ENCODE data around the gene FAN1. TPM values are rescaled to one million over a fixed set of nuclear protein-coding genes. Genes with fewer than 3 reads are reported as not detected.

FAN1 gene
- total and polyA plus RNA-seq, 2 of the 4 experiments (the other 2 are of a cell fraction), result 7.6 to 12.4 TPM

- peak; percentile 27 for TF ChIP-seq RAD21 (IDR thresholded peaks at IDR 0.05; ENCODE audit: low read length)
- no peak for TF ChIP-seq SMC3 (IDR thresholded peaks at IDR 0.05; ENCODE audit: low read depth, low read length)
Observed at GRCh38 chr15:30953731-30954378, 50.1 kb downstream of the FAN1 start (continued).

DNA sequence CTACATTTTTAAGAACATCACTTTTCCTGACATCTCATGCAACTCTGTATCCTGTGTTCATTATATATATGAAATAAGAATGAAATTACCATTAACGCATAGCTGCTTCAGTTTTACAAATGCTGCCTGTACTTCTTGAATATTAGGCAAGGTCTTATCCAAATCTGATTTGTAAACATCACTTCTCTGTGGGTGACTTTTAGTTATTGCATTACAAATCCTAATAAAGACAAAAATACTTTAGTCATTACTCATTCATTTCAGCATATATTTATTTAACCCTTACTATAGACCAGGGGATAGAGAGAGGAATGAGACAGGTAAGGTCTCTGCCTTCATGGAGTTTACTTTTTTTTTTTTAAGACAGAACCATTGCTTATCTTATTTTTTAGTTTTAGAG, 51.0 kb downstream of the FAN1 start:
- Histone ChIP-seq H3K23ac (ENCODE audit: low read depth, low read length) (no peak overlapping the region), H2AK9ac (replicated peaks; ENCODE audit: low read depth, low read length, poor library complexity) (no peak overlapping the region), H2AFZ (replicated peaks; ENCODE audit: low read length, poor library complexity) (no peak overlapping the region), H3K4me2 (ENCODE audit: low read depth, low read length) (no peak overlapping the region), H2AK5ac (ENCODE audit: low read depth, low read length) (no peak overlapping the region), H3K56ac (ENCODE audit: extremely low read depth, insufficient read depth, low read length) (no peak overlapping the region), H4K8ac (ENCODE audit: low read depth in 2 of 2, low read length in 2 of 2) (no peak overlapping the region), H3K27me3 (ENCODE audit: control insufficient read depth, insufficient read depth, low read length) (no peaks in the 10 kb centered on the region), H4K5ac (ENCODE audit: low read depth, low read length) (no peak overlapping the region), H3K9me1 (ENCODE audit: insufficient read depth, low read length) (peaks cover 9% of the 10 kb centered on the region), H3K14ac (replicated peaks; ENCODE audit: low read depth, low read length) (no peak overlapping the region), H3K79me1 (ENCODE audit: low read depth in 1 of 2, low read length in 2 of 2) (peaks cover 0 to 15% of the 10 kb centered on the region in 2 experiments; a peak in 2 of 4 replicates), H2BK20ac (ENCODE audit: low read depth, low read length) (no peak overlapping the region), H4K91ac (ENCODE audit: insufficient read depth, low read depth, low read length) (no peak overlapping the region), H4K20me1 (ENCODE audit: insufficient read depth, low read length) (peaks cover 3% of the 10 kb centered on the region), H3K4ac (ENCODE audit: low read depth, low read length) (no peak overlapping the region), H3K27ac (ENCODE audit: insufficient read depth, low read length) (no peak overlapping the region), H3K36me3 (ENCODE audit: control insufficient read depth, insufficient read depth, low read length) (peaks cover 30% of the 10 kb centered on the region), H3K9ac (ENCODE audit: low read depth, low read length) (no peak overlapping the region), H3K9me3 (ENCODE audit: control insufficient read depth, insufficient read depth, low read length) (no peaks in the 10 kb centered on the region), H2BK120ac (ENCODE audit: low read depth, low read length) (no peak overlapping the region), H3K4me1 (ENCODE audit: control insufficient read depth, insufficient read depth, low read length) (peaks cover 9% of the 10 kb centered on the region), H2BK15ac (ENCODE audit: low read depth, low read length) (no peak overlapping the region), H3K4me3 (ENCODE audit: insufficient read depth, low read depth, low read length) (no peak overlapping the region), H2BK5ac (ENCODE audit: low read depth, low read length, poor library complexity, severe bottlenecking) (peak overlapping the region; percentile 60), H3K18ac (ENCODE audit: low read depth, low read length) (no peak overlapping the region)
- CTCF ChIA-PET, result no interaction called here
- no peak; the same call in 1 of the 2 replicates for ATAC-seq (ENCODE audit: low read depth)
- POLR2A ChIA-PET (ENCODE audit: unreplicated experiment), result no interaction called here
- intact Hi-C loops (cut with micrococcal nuclease), result loop anchor here (1.0 to 2.0 kb wide), 2 partner anchors 37 to 174 kb away; partner anchors contain the start of gene MTMR10
- in situ Hi-C loops (cut with MboI; ENCODE audit: low sequenced_read_pairs), result no loop called here
- dilution Hi-C loops (cut with HindIII; ENCODE audit: low sequenced_read_pairs, unreplicated experiment), result no loop called here
- no CpG with 5 or more reads among the region's 1 CpG for WGBS, 2 experiments (ENCODE audit: extremely low coverage in 2 of 2, insufficient read length in 1 of 2)
- no TSS peak for BruUV-seq (replicated peaks)
- peak; percentile 34 for DNase-seq
- 0 out of 2 replicates have a peak, but pooled peaks have one; percentile 20 for TF ChIP-seq CEBPB (IDR thresholded peaks at IDR 0.05; ENCODE audit: low read depth, low read length)
- TF ChIP-seq, protein P1, sequence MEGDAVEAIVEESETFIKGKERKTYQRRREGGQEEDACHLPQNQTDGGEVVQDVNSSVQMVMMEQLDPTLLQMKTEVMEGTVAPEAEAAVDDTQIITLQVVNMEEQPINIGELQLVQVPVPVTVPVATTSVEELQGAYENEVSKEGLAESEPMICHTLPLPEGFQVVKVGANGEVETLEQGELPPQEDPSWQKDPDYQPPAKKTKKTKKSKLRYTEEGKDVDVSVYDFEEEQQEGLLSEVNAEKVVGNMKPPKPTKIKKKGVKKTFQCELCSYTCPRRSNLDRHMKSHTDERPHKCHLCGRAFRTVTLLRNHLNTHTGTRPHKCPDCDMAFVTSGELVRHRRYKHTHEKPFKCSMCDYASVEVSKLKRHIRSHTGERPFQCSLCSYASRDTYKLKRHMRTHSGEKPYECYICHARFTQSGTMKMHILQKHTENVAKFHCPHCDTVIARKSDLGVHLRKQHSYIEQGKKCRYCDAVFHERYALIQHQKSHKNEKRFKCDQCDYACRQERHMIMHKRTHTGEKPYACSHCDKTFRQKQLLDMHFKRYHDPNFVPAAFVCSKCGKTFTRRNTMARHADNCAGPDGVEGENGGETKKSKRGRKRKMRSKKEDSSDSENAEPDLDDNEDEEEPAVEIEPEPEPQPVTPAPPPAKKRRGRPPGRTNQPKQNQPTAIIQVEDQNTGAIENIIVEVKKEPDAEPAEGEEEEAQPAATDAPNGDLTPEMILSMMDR (conservative IDR thresholded peaks at IDR 0.05; ENCODE audit: low read depth, low read length), result no peak
- no peak for TF ChIP-seq MXI1 (IDR thresholded peaks at IDR 0.05; ENCODE audit: borderline replicate concordance, low read depth, low read length)
